GM04503 (cell line): Measurements from ENCODE around the gene TSR3.
"Not testable (repeated sequence)": the region's sequence is repeated elsewhere in the genome, so short reads cannot be mapped to it uniquely, and the experiment has no call there.

Experiments
- DNase-seq: peaks from one replicate; pipeline ENCODE4 v3.0.0-alpha.2; 2012; ENCODE audit warnings: low read depth

TSR3 gene

GRCh38 chr16:1337486-1337885 is 14.2 kb downstream of the TSR3 start:
- DNase-seq: no peak

DNA sequence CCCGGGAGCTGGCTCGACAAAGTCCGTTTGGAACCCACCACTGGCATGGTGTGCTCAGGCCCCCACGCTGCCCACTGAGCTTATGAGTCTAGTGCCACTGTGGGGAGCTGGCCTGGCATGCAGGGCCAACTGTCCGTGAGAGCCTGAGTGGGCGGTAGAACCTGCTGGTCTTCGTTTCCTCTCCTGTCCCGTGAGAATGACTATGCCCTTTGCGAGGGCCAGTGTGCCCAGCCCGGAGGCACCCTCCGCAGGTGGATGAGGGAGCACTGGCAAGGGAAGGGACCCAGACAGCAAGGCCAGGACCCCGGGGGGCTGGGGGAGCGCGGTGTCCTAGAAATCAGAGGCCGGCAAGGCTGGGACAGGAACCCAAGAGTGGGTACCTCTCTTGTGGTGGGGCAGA is 15.1 kb downstream of the TSR3 start:
- no peak for DNase-seq

- DNase-seq: no peak
Measured at GRCh38 chr16:1335996-1336395, 15.7 kb downstream of the TSR3 start.

DNA sequence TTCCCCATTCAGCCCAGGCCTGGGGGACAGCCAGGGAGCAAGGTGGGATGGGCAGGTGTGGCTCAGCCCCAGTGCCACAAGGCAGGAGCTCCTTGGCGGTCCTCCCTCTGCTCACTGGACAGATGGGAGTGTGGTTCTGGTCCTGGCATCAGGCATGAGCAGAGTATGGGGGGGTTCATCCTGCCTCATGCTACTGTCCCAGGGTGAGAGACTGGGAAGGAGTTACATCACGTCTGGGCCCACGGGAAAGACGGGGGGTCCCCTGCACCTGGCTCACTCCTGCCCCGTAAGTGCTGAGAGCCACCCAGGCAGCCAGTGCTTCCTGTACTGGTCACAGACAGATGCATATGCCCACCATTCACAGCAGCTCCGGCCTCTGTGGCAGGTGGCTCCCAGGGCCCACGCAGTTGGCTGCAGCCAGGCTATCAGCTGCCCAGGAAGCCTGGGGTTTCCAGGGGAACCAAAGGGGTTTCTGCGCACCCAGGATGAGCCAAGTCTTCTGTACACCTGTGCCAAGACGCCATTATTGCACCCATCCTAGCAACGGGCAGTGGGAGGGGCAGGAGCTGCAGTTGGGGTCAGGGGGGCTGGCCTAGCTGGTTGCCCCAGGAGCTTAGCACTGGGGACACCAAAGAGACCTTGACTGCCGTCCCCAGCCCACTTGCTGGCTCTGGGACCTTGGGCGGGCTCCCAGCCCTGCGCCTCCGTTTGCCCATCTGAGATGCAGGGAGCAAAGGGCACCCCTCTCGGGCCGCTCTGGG is 16.3 kb downstream of the TSR3 start:
- no peak for DNase-seq

DNA sequence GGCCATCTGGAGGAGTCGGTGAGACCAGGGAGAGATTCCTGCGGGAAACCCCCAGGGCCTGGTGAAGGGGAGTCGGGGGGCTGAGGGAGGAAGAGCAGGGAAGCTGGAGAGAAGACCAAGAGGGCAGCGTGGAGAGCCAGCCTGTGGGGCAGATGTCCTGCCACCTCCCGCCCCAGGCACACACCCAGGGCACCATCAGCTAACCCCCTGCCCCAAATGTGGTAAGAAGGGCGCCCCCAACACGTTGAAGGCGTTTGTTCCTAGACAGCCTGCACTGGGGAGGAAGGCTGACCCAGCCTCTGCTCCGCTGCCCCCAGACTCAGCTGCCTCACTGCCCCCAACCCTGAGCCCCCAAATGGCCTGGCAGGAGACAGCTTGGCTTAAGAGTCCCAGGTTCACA is 16.9 kb downstream of the TSR3 start:
- no peak for DNase-seq

GRCh38 chr16:1333854-1334700 is 17.6 kb downstream of the TSR3 start:
- no peak for DNase-seq

GRCh38 chr16:1333149-1333812 is 18.4 kb downstream of the TSR3 start, which contains the start of gene BAIAP3:
Gene BAIAP3, plus strand, starts transcription at chr16:1333645. Its CDS starts 4,905 bp downstream, at chr16:1338550.
- DNase-seq: no peak

- DNase-seq: no peak
Measured at GRCh38 chr16:1332618-1333148, 19.0 kb downstream of the TSR3 start.

DNA sequence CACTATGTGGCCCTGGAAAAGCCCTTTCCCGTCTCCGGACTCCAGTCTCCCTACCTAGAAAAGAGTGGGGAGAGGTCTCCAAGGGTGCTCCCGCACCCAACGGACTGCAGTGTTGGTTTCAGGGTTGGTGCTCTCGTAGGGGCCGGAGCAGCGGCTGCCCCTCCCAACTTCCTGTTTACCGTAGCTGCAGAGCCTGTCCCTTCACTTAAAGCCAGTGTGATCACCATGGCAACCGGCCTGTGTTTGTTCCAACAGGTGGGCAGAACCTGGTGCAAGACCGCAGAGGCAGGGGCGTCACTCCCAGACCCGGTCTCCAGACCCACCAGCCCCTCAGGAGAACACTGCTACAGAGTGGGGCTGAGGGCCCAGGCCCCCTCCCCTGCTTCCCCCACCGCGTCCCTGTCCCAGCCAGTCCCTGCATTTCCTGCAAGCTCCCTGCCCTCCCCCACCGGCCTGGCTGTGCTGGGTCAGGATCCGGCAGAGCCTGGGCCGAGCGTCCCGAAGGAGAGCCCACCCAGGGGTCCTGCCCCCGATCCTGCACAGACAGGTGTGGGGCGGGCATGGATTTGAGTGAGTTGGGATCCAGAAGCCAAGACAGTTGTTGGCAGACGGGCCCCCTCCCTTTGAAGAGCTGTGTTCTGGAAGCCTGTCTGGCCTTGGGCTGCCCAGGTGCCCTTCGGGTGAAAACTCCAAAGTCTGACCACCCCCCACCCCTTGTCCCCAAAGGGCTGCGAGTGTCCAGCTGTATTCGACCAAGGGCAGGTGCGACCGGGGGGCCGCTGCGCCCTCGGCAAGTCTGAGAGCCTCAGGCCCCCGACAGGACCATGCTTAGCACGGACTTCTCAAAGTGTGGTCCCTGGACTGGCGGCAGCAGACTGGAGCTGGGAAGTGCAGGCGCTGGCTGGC is 19.7 kb downstream of the TSR3 start:
- DNase-seq: no peak

- DNase-seq: no peak
Measured at GRCh38 chr16:1330931-1331711, 20.6 kb downstream of the TSR3 start.

DNA sequence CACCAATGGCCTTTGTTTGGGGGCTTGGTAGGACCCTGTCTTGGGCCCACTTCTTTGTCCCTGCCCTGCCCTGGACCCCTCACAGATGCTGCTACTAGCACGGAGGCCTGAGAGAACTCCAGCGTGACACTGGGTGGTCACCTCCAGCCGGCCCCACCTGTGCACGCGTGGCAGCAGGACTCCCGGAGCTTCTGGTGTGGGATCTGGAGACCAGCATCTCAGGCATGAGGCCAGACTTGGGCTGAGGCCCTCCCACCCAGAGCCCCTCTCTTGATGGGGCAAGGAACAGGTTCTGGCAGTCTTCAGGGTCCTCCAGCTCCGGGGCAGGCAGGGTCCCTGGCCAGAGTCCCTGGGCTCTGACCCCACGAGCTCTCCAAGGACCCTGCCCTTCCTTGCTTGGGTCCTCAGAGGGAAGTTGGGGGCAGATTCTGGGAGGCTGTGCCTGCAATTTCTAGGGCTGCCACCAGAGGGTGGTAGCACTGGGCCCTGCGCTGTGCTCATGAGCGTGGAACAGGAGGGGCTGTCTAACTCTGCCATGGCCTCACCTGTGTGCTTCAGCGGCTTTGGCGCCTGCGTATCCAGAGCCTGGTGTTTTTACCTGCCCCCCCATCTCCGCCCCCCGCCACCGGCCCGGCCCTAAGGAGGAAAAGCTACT is 21.3 kb downstream of the TSR3 start:
- DNase-seq: no peak

- not testable (repeated sequence) for DNase-seq
Measured at GRCh38 chr16:1328961-1329360, 22.7 kb downstream of the TSR3 start.

- DNase-seq: not testable (repeated sequence)
Measured at GRCh38 chr16:1328136-1328535, 23.5 kb downstream of the TSR3 start.

DNA sequence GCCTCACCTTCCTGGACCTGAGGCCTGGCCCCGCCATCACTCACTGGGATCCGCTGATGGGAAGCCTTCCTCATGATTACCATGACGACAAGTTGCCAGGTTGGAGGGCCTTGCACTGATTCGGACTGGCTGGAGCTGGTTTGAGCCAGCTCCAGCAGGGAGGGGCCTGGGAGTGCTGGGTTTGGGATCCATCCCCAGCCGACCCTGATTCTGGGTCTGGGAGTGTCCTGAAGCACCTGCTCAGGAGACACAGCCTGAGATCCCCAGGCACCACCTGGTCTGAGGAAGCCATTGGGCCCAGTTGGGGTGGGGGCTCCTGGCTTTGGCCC is 24.1 kb downstream of the TSR3 start:
- DNase-seq: no peak

DNA sequence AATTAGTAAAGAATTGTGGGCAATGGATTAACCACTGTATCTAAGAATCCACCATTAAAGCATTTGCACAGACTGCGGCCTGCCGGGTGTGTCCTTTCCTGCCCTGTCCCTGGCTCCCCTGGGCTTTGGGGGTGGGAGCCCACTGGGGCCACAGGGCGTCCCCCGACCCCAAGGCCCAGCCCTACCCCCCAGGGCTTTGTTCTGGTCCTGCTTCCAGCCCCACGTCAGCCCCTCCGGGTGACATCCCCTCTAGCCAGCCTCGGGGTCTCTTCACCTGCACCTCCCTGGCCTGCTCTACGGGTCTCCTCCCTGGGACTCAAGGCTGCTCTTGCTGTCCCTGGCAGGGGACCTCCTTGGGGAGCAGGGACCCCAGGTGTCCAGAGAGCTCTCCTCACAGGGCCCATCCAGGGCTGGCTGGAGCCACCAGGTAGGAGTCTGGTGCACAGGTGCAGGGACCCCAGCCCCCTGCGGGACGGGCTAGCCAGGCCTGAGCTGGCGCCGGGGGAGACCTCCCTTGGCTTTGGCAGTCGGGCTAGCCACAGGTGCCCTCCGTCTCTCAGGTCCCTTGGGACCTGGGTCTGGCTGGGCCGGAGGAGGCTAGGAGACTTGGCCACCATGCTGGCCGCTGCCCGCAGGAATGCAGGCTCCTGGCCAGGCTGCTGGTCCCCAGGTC is 24.6 kb downstream of the TSR3 start:
- no peak for DNase-seq

DNA sequence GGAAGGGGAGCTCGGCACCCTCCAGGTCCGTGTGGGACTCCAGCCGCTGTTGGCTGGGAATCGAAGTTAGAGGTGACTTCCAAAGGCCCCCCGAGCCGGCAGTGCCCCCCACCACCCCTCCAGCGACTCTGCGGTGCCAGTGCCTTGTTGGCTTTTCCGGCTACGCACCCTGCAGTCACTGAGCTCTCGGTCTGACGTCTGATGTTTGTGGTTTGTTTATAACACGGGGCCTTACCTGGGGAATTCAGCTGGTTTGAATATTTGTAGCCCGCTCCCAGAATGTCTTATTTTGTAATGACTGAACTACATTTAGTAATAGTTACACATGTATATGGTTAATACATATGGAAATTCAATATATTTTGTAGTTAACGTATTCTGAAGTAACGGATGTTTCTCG is 25.3 kb downstream of the TSR3 start:
- DNase-seq: no peak

- DNase-seq: no peak
Measured at GRCh38 chr16:1325673-1326371, 25.9 kb downstream of the TSR3 start.

DNA sequence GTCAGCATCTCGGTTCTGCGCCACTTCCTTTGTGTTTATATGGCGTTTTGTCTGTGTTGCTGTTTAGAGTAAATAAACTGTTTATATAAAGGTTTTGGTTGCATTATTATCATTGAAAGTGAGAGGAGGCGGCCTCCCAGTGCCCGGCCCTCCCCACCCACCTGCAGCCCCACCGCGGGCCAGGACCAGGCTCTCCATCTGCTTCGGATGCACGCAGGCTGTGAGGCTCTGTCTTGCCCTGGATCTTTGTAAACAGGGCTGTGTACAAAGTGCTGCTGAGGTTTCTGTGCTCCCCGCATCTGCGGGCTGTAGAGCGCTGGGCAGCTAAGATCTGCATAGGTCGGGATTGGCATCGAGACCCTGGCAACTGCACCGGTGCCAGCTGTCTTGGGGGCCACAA is 26.4 kb downstream of the TSR3 start:
- no peak for DNase-seq

GRCh38 chr16:1324286-1324826 is 27.3 kb downstream of the TSR3 start:
- no peak for DNase-seq
